K562 (cell line): ENCODE measurements around the gene IL27RA. TPM values are rescaled to one million over a fixed set of nuclear protein-coding genes. Genes with fewer than 3 reads are reported as not detected.
A peak's percentile ranks its signal among the peaks of the same experiment; 100 is the strongest.

ENCODE experiments used
- ATAC-seq: fragments of 200-7000 bp; cut with Tn5 transposase; 3 replicates; pipeline ENCODE4 v1.9.1; 2020; ENCODE audit warnings: moderate library complexity
- BruUV-seq: library from RNA; stranded (reverse); fragments of 400-500 nt; replicated peaks from 2 replicates; lab custom pipeline; 2021; lab: Mats Ljungman, UMichigan
- CTCF ChIA-PET: fragments of 300-600 bp; formaldehyde crosslinking; extraction: SDS; loops from one replicate; lab custom pipeline; 2021; ENCODE audit warnings: low intra/inter-chr PET ratio; lab: Yijun Ruan, JAX
- POLR2A ChIA-PET: fragments of 300-600, 350-650 bp; sonication (Branson Sonifier 250); formaldehyde crosslinking; extraction: SDS; loops from one replicate; lab custom pipeline; 2021; ENCODE audit warnings: antibody characterized with exemption, inconsistent platforms; lab: Yijun Ruan, JAX
- DNase-seq, 4 experiments: peaks; one replicate each; pipeline versions ENCODE4 v3.0.0 to v3.0.0-alpha.2; 2011 to 2018; ENCODE audit warnings: low spot score in 3 of 4, mixed read lengths in 3 of 4; ENCODE audit errors: extremely low read depth in 1 of 4
- FAIRE-seq: peaks from 2 replicates; lab custom pipeline; 2011; peaks lifted over from hg19 to GRCh38; lab: Jason Lieb, UNC
- H2AFZ ChIP-seq: 2 replicates; pipeline ENCODE4 v1.6.0; 2011; ENCODE audit warnings: low read depth, low read length, control low read depth, inconsistent platforms
- H3K27ac ChIP-seq: fragments of 200-600 bp; 3 replicates; pipeline ENCODE4 v1.8.0; 2011; ENCODE audit warnings: low read depth, mild to moderate bottlenecking, control low read depth, inconsistent platforms, low read length, moderate library complexity, mixed read lengths; ENCODE audit errors: extremely low read depth
- H3K27me3 ChIP-seq, 2 experiments: fragments of 300-600 bp in 1 of 2; 2 replicates in 1 of 2; 3 replicates in 1 of 2; pipeline versions ENCODE4 v1.6.0 to v1.8.0; 2011; ENCODE audit warnings: inconsistent platforms in 2 of 2, low read length in 2 of 2, mild to moderate bottlenecking in 1 of 2, mixed read lengths in 1 of 2, moderate library complexity in 1 of 2; ENCODE audit not compliant: control insufficient read depth in 2 of 2, insufficient read depth in 2 of 2
- H3K36me3 ChIP-seq: fragments of 300-600 bp; 3 replicates; pipeline ENCODE4 v1.8.0; 2011; ENCODE audit warnings: mild to moderate bottlenecking, low read length, inconsistent platforms; ENCODE audit not compliant: control insufficient read depth, insufficient read depth
- H3K4me1 ChIP-seq, 2 experiments: fragments of 200-600 bp in 1 of 2; replicated peaks in 1 of 2; 2 replicates in 1 of 2; 3 replicates in 1 of 2; pipeline versions ENCODE4 v1.5.1 to v1.8.0; 2011; ENCODE audit warnings: inconsistent platforms in 2 of 2, low read length in 2 of 2, mild to moderate bottlenecking in 1 of 2, mixed read lengths in 1 of 2, moderate library complexity in 1 of 2; ENCODE audit not compliant: control insufficient read depth in 2 of 2, insufficient read depth in 2 of 2
- H3K4me2 ChIP-seq: 2 replicates; pipeline ENCODE4 v1.6.1; 2011; ENCODE audit warnings: low read length, control low read depth, inconsistent platforms, mixed read lengths; ENCODE audit not compliant: insufficient read depth
- H3K4me3 ChIP-seq: fragments of 200-600 bp; sonication (generic), shearing (Covaris generic); 2 replicates; pipeline ENCODE4 v1.5.1; 2016; ENCODE audit warnings: control low read depth, inconsistent platforms
- H3K79me2 ChIP-seq: fragments of 200-600 bp; 3 replicates; pipeline ENCODE4 v1.8.0; 2011; ENCODE audit warnings: low read length, inconsistent platforms; ENCODE audit not compliant: control insufficient read depth, insufficient read depth
- H3K9ac ChIP-seq, 2 experiments: 2 replicates each; pipeline versions ENCODE4 v1.6.0 to v1.6.1; 2011; ENCODE audit warnings: low read depth in 2 of 2, low read length in 2 of 2, control low read depth in 1 of 2, inconsistent platforms in 1 of 2, mild to moderate bottlenecking in 1 of 2, mixed read lengths in 1 of 2; ENCODE audit not compliant: insufficient read depth in 1 of 2
- H3K9me1 ChIP-seq: one replicate; pipeline ENCODE4 v1.6.0; 2011; ENCODE audit warnings: inconsistent platforms, mild to moderate bottlenecking, low read length, moderate library complexity; ENCODE audit not compliant: control insufficient read depth, insufficient read depth
- H3K9me3 ChIP-seq: replicated peaks from 2 replicates; pipeline ENCODE4 v1.5.1; 2011; ENCODE audit warnings: low read depth, low read length, inconsistent platforms; ENCODE audit not compliant: control insufficient read depth, insufficient read depth
- H4K20me1 ChIP-seq: replicated peaks from 2 replicates; pipeline ENCODE4 v1.6.1; 2011; ENCODE audit warnings: low read length, inconsistent platforms, mixed read lengths; ENCODE audit not compliant: control insufficient read depth, insufficient read depth
- ADNP ChIP-seq: fragments of 200-800 bp; sonication (Bioruptor generic); IDR thresholded peaks from 2 replicates; pipeline ENCODE4 v1.6.1; 2016; ENCODE audit warnings: missing genetic modification characterization, missing compliant biosample characterization
- BCOR ChIP-seq: fragments of 450-650 bp; IDR thresholded peaks from 2 replicates; pipeline ENCODE4 v1.6.1; 2016
- BRD9 ChIP-seq: fragments of 450-650 bp; IDR thresholded peaks from 2 replicates; pipeline ENCODE4 v1.6.1; 2018; ENCODE audit warnings: low read depth; ENCODE audit not compliant: partially characterized antibody
- BRF1 ChIP-seq: IDR thresholded peaks from 3 replicates; pipeline ENCODE4 v1.6.1; 2011; ENCODE audit warnings: borderline replicate concordance, mild to moderate bottlenecking; ENCODE audit not compliant: insufficient read length; ENCODE audit errors: extremely low read depth
- CBFA2T2 ChIP-seq: fragments of 450-650 bp; conservative IDR thresholded peaks from 2 replicates; pipeline ENCODE4 v1.6.1; 2017; ENCODE audit warnings: mild to moderate bottlenecking
- EZH2 ChIP-seq: IDR thresholded peaks from 2 replicates; pipeline ENCODE4 v1.6.1; 2012; ENCODE audit warnings: low read depth, mild to moderate bottlenecking, inconsistent platforms, low read length, borderline replicate concordance
- HDAC2 ChIP-seq: fragments of 450-650 bp; IDR thresholded peaks from 2 replicates; pipeline ENCODE4 v1.6.1; 2016; ENCODE audit warnings: mild to moderate bottlenecking
- KDM1A ChIP-seq, 2 experiments: fragments of 450-650 bp; IDR thresholded peaks; 2 replicates each; pipeline ENCODE4 v1.6.1; 2016; ENCODE audit warnings: mild to moderate bottlenecking in 2 of 2
- L3MBTL2 ChIP-seq: fragments of 450-650 bp; IDR thresholded peaks from 2 replicates; pipeline ENCODE4 v1.6.1; 2016; ENCODE audit warnings: mild to moderate bottlenecking, moderate library complexity
- LARP7 ChIP-seq: fragments of 450-650 bp; IDR thresholded peaks from 2 replicates; pipeline ENCODE4 v1.6.1; 2016
- MYC ChIP-seq, 2 experiments: fragments of 250-450 bp in 1 of 2; sonication (Bioruptor Pico) in 1 of 2; IDR thresholded peaks; 2 replicates each; pipeline versions ENCODE4 v1.5.1 to v1.6.1; 2012 to 2021; ENCODE audit warnings: low read depth in 2 of 2, borderline replicate concordance in 1 of 2, improper control_type of control experiment in 1 of 2, low read length in 1 of 2, mild to moderate bottlenecking in 1 of 2, moderate library complexity in 1 of 2
- RBM25 ChIP-seq: fragments of 200-400 bp; formaldehyde crosslinking; IDR thresholded peaks from 2 replicates; pipeline ENCODE4 v1.6.1; 2018; ENCODE audit warnings: low read length, low read depth, moderate library complexity; ENCODE audit not compliant: severe bottlenecking
- RNF219 ChIP-seq: fragments of 250-450 bp; sonication (Bioruptor Pico); IDR thresholded peaks from 2 replicates; pipeline ENCODE4 v1.5.0; 2022; ENCODE audit warnings: mild to moderate bottlenecking
- SRF ChIP-seq, 2 experiments: fragments of 250-450, 450-650 bp in 1 of 2; sonication (Bioruptor Pico) in 1 of 2; sonication (generic) in 1 of 2; formaldehyde crosslinking; IDR thresholded peaks; 2 replicates each; pipeline versions ENCODE4 v1.5.0 to v1.5.1; 2020 to 2022; ENCODE audit warnings: mild to moderate bottlenecking in 1 of 2, missing genetic modification reagents in 1 of 2
- WGBS: fragments of 100-300 bp; shearing (Covaris generic); methylation state at CpG from one replicate; pipeline ENCODE4 v1.1.6; 2016; ENCODE audit warnings: low coverage, mixed read lengths; ENCODE audit not compliant: insufficient coverage; ENCODE audit errors: missing lambda C conversion rate; 5-methylcytosine and 5-hydroxymethylcytosine counted together
- in situ Hi-C: fragments of 300-500 bp; cut with MboI; formaldehyde crosslinking; loops from 4 replicates; pipeline ENCODE4 v1.15.0; 2018; ENCODE audit warnings: inconsistent platforms, mixed read lengths
- intact Hi-C: fragments of 100-400 bp; cut with micrococcal nuclease; formaldehyde crosslinking; loops from 2 replicates; pipeline ENCODE4 v1.14.2; 2022
- polyA plus RNA-seq, 8 experiments: library from polyadenylated mRNA; depleted of rRNA in 4 of 8; stranded (reverse) in 5 of 8; unstranded in 3 of 8; fragments of >200 nt; fragmentation: Nextera tagmentation in 2 of 8; fragmentation: Illumina TruSeq in 1 of 8; extraction: Ambion mirVana in 2 of 8; extraction: Trizol in 1 of 8; gene quantifications; 2 replicates each; pipeline versions ENCODE4 v1.2.1 to v1.2.3, GENCODE V29; 2011 to 2014; ENCODE audit warnings: inconsistent platforms in 1 of 8, missing spikeins in 1 of 8
- total RNA-seq, 7 experiments: library from RNA; depleted of rRNA in 6 of 7; stranded (reverse); fragments of >200 nt in 6 of 7; fragmentation: Illumina TruSeq in 2 of 7; extraction: Trizol in 2 of 7; gene quantifications; 2 replicates each; pipeline versions ENCODE4 v1.2.1 to v1.2.3, GENCODE V29; 2011 to 2021; ENCODE audit warnings: low replicate concordance in 1 of 7

Gene IL27RA
- total and polyA plus RNA-seq, 9 of the 15 experiments (the other 6 are each of a cell fraction or from before 2014, with no cell fraction given) = 1.9 to 15.9 (median 12.0) TPM

- BruUV-seq = no TSS peak
- peaks cover 61% of the 10 kb centered on the region; the same call in 2 of the 3 replicates for H3K36me3 ChIP-seq
- peaks cover 28% of the 10 kb centered on the region for H3K79me2 ChIP-seq
- peak overlapping the region in 1 of 2 experiments; percentile 68; a peak in 2 of 4 replicates for H3K9ac ChIP-seq
- ATAC-seq (no peak), DNase-seq (peak in 1 of 4 experiments; percentile 6), FAIRE-seq (no peak)
- no peaks in the 10 kb centered on the region for H4K20me1 ChIP-seq
- no peaks in the 10 kb centered on the region for H3K27me3 ChIP-seq
- peaks cover 0 to 17% of the 10 kb centered on the region in 2 experiments; a peak in 3 of 5 replicates for H3K4me1 ChIP-seq
- H3K9me1 ChIP-seq = peaks cover 3% of the 10 kb centered on the region
- ChIA-PET POLR2A (interaction anchor here (0.6 to 1.3 kb wide), 2 partner anchors 10 to 123 kb away, joined by 3 to 7 read pairs; partner anchors contain the start of gene RFX1), CTCF (no interaction called here)
- H3K4me2 ChIP-seq = no peak overlapping the region
- intact Hi-C loops (no loop called here), in situ Hi-C loops (no loop called here)
- no peaks in the 10 kb centered on the region for H3K9me3 ChIP-seq
- H3K4me3 ChIP-seq = no peak overlapping the region
- 89% methylated on average over 12 of the region's 14 CpGs for WGBS
- no peak overlapping the region for H3K27ac ChIP-seq
- H2AFZ ChIP-seq = no peak overlapping the region
- TF ChIP-seq HDAC2 (0 out of 2 replicates have a peak, but pooled peaks have one; percentile 32), KDM1A (IDR thresholded peaks at IDR 0.05) (0 out of 4 replicates have a peak, but pooled peaks of 1 of the 2 experiments have one; percentile 35), EZH2 (no peak), RNF219 (CRISPR knock-in tag) (no peak), L3MBTL2 (no peak), MYC (IDR thresholded peaks at IDR 0.05; ENCODE audit: low read depth, low read length) (no peak), MYC (CRISPR knock-in tag; IDR thresholded peaks at IDR 0.05; ENCODE audit: borderline replicate concordance, low read depth) (no peak), CBFA2T2 (no peak), BRF1 (no peak), RBM25 (peak; percentile 76), ADNP (0 out of 2 replicates have a peak, but pooled peaks have one; percentile 31), SRF (CRISPR knock-in tag; IDR thresholded peaks at IDR 0.05) (no peak), LARP7 (no peak), BCOR (peak; percentile 84), BRD9 (no peak)
Observed at GRCh38 chr19:13995878-13996765, 35.4 kb upstream of the IL27RA start.
